ENCODE measurements around the gene JMJD8.

GRCh38 chr16:689175-689897 is 5.2 kb upstream of the JMJD8 start:
- TF ChIP-seq CTCF (IDR thresholded peaks at IDR 0.05) (no peak), ZFX (IDR thresholded peaks at IDR 0.05; ENCODE audit: borderline replicate concordance) (no peak)
